Stimulated activated CD4-positive, alpha-beta T cell treated with anti-CD3 and anti-CD28 coated beads, Interleukin-4, amount 100 ng/mL, for 24 hours (primary cell): ENCODE data around the gene VEGFC.

Source experiments
- DNase-seq: peaks from one replicate; pipeline ENCODE4 v3.0.0-alpha.2; 2020

VEGFC gene

GRCh38 chr4:176795441-176795840 is 2.7 kb upstream of the VEGFC start:
- no peak for DNase-seq

GRCh38 chr4:176794651-176795050 is 1.9 kb upstream of the VEGFC start:
- DNase-seq = no peak

DNA sequence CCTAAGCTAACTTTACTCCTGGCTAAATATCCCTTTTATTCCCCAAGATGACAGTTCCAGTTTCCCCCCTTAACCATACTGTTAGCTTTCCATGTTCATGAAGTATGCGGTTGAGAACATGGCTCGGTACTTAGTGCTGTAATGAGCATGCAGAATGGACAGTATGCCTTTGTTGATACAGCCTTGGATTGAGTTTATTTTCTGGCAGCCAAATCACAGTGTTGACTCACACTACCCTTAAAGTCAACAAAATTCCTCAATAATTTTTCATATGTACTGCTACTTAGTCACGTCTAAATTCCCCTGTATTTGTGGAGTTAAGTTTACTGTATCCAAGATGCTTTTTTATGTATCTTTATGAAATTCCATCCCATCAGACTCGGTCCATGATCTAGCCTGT is 1.4 kb upstream of the VEGFC start:
- DNase-seq = no peak

GRCh38 chr4:176793060-176793605 is 411 bp upstream of the VEGFC start:
- no peak for DNase-seq

- DNase-seq = no peak
Observed at GRCh38 chr4:176791591-176792325, 964 bp downstream of the VEGFC start.

GRCh38 chr4:176790398-176790797 is 2.3 kb downstream of the VEGFC start:
- no peak for DNase-seq

GRCh38 chr4:176789955-176790354 is 2.8 kb downstream of the VEGFC start:
- no peak for DNase-seq

DNA sequence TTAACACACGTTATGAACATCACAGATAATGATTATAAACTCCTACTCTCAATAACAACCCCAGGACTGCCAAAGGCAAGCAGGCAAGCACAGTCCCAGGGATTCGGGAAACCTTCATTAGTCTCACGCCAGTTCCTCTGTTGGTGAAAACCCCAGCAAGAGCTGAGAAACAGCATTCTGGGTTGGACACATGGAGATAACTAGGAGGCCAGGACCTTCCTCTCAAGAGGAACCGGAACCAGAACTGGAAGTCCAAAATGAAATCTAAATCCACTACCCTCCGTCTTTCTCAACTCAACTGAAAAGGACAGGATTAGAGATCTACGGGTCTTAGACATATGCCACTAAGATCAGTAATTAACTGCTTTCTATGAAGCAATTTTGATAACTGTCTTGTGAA is 3.8 kb downstream of the VEGFC start:
- DNase-seq = no peak

DNA sequence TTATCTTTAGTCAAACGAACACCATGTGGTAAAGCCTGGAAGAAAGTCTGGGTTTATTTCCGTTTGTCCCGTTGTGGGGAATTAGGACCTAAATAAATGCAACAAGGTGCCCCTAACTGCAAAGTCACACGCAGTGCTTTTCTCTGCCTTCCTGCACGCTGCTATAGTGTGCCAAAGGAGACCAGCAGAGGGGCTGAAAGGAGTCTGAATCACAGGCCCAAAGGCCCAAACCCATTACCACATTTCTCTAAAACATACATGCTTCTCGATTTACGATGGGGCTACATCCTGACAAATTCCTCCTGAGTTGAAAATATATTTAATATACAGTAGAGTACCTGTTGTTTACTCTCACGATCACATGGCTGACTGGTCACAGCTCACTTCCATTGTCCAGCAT is 4.5 kb downstream of the VEGFC start:
- DNase-seq = no peak

DNA sequence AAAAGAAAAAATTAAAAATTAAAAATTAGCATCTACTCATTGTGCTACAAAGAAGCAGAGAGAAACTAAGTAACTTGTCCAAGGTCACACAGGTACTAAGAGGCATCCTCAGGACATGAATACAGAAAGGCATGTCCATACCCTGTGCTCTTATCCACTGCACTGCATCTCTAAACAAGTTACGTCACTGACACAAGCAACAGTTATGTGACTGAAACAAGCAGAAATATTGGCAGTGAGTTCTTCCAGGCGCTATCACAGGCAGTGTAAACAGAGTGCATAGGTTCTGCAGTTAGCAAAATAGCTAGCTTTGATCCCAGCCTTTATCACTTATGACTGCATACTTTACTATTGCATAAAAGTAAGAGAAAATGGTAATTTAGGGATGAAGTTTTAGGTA is 7.9 kb downstream of the VEGFC start:
- DNase-seq = no peak

- DNase-seq = no peak
Observed at GRCh38 chr4:176782794-176783193, 9.9 kb downstream of the VEGFC start.

- no peak for DNase-seq
Observed at GRCh38 chr4:176782191-176782590, 10.5 kb downstream of the VEGFC start.

- no peak for DNase-seq
Observed at GRCh38 chr4:176781739-176782100, 11.0 kb downstream of the VEGFC start.

GRCh38 chr4:176780995-176781738 is 11.6 kb downstream of the VEGFC start:
- no peak for DNase-seq

DNA sequence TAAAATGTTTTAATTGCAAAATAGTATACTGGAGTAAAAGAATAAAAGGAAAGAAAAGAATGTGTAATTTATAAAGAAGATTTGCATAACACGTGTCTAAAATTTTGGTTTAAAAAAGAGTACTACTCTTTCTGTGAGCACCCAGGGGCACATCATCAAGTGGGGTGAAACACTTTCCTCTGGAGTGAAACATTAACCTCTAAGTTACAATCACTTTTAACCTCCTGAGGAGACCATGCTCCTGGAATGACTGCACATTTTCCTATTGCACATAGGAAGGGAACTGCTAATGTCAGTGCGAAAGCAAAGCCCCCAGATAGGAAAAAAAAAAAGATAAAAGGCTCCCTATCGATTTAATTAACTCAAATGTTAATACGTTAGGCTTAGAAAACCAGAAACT is 13.3 kb downstream of the VEGFC start:
- DNase-seq = no peak

GRCh38 chr4:176778491-176778890 is 14.2 kb downstream of the VEGFC start:
- no peak for DNase-seq

- no peak for DNase-seq
Observed at GRCh38 chr4:176778063-176778462, 14.7 kb downstream of the VEGFC start.

- no peak for DNase-seq
Observed at GRCh38 chr4:176775338-176775737, 17.4 kb downstream of the VEGFC start.

- DNase-seq = no peak
Observed at GRCh38 chr4:176774852-176775251, 17.9 kb downstream of the VEGFC start.

GRCh38 chr4:176769514-176769913 is 23.2 kb downstream of the VEGFC start:
- DNase-seq = no peak

DNA sequence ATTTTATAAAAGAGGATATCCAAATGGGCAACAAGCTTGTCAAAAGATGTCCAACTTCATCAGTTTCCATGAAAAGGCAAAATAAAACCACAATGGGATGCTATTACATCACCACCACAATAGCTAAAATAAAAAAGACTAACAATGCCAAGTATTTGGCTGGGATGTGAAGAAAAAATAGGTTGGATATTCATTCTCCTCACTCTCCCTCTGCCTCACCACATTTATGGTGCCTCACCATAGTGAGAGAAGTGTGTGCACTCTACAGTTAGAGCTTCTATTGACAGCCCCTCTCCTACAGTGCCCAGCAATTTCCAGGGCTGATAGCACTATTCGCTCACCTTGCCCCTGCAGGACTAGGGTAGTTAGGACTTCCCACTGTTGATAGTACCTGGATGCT is 25.5 kb downstream of the VEGFC start:
- no peak for DNase-seq

DNA sequence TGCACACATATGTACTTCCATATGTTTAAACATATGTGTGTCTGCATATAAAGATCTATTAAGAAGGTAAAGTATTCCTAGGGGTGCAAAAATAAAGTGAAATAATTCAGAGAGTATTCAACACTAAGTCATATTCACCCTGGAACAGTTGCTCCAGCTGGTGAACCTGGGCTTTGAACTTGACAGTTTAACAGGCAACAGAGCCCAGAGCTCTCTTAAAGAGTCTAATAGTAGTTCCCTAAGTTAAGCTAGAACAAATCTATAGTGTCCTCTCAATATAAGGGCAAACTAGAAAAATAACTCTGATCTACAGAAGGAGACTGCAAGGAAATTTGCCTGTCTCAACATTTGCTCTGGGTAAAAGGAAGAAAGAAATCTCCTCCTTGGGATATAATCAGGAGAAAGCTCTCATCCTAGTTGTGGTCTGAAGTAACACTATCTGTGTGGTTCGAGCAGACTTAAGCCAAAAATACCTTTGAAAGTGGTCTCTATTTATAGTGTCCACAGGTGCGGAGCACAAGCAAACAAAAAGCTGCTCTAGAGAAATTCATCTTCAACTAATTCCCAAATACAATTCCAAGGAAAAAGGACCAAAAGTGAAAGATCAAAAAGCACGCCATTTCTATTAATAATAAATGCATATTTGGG is 29.9 kb downstream of the VEGFC start:
- no peak for DNase-seq

DNA sequence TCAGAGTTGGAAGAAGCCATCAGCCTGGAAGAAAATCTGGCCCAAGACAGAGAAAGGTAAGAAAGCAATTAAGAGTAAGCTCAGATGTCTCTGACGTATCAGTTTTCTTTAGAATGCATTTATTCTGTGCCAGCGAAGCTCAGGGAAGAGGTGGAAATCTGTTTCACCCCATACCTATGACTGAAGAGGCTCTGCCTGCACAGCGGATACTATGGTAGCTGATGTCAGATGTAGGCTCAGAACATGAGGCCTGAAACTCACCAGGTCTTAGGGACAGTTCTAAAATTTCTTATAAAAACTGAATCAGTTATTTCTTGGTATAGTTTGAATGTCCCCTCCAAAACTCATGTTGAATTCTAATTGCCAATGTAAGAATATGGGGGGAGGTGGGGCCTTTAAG is 30.9 kb downstream of the VEGFC start:
- DNase-seq = no peak

GRCh38 chr4:176760471-176760870 is 32.3 kb downstream of the VEGFC start:
- no peak for DNase-seq
